ENCODE results near the gene BRIX1. TPM values are rescaled to one million over a fixed set of nuclear protein-coding genes. Genes with fewer than 3 reads are reported as not detected.

The BRIX1 gene
- total RNA-seq, 4 donors from 2014 or later = 13.4 to 23.7 (median 20.3) TPM

GRCh38 chr5:34899066-34899465, 16.4 kb upstream of the BRIX1 start:
- no peak for TF ChIP-seq CTCF (IDR thresholded peaks at IDR 0.05)
- no peak for TF ChIP-seq POLR2A (IDR thresholded peaks at IDR 0.05)
- intact Hi-C loops (cut with DNase I; ENCODE audit: low total_unique reads) = loop anchor here (5.0 kb wide), 2 partner anchors 382 to 412 kb away; no protein-coding TSS in a partner anchor

GRCh38 chr5:34900652-34901051, 14.9 kb upstream of the BRIX1 start:
- TF ChIP-seq CTCF (IDR thresholded peaks at IDR 0.05) (no peak), POLR2A (IDR thresholded peaks at IDR 0.05) (no peak)
- WGBS, 2 donors = 92 to 93% methylated on average over 6 of the region's 6 CpGs
- intact Hi-C loops (cut with DNase I; ENCODE audit: low total_unique reads) = no loop called here
- DNase-seq (ENCODE audit: low spot score in 2 of 2) = no peak
- H3K4me3 ChIP-seq (ENCODE audit: low read depth, poor library complexity, severe bottlenecking) = no peak overlapping the region

More at GRCh38 chr5:34899066-34899465, 16.4 kb upstream of the BRIX1 start:
- 78 to 92% methylated on average over 2 of the region's 2 CpGs for WGBS, 2 donors
- DNase-seq (ENCODE audit: low spot score in 2 of 2) = no peak
- H3K4me3 ChIP-seq (ENCODE audit: low read depth, poor library complexity, severe bottlenecking) = no peak overlapping the region

GRCh38 chr5:34903260-34903659, 12.3 kb upstream of the BRIX1 start:
- 48 to 81% methylated on average over 1 of the region's 1 CpG for WGBS, 2 donors
- DNase-seq (ENCODE audit: low spot score in 2 of 2) = no peak
- TF ChIP-seq POLR2A (IDR thresholded peaks at IDR 0.05) = no peak
- no peak for TF ChIP-seq CTCF (IDR thresholded peaks at IDR 0.05)
- H3K4me3 ChIP-seq (ENCODE audit: low read depth, poor library complexity, severe bottlenecking) = no peak overlapping the region
- intact Hi-C loops (cut with DNase I; ENCODE audit: low total_unique reads) = no loop called here

- no peak for TF ChIP-seq POLR2A (IDR thresholded peaks at IDR 0.05)
- no peak for DNase-seq (ENCODE audit: low spot score in 2 of 2)
- H3K4me3 ChIP-seq (ENCODE audit: low read depth, poor library complexity, severe bottlenecking) = no peak overlapping the region
- 89 to 91% methylated on average over 2 of the region's 2 CpGs for WGBS, 2 donors
- intact Hi-C loops (cut with DNase I; ENCODE audit: low total_unique reads) = no loop called here
Measured at GRCh38 chr5:34905564-34905963, 9.9 kb upstream of the BRIX1 start.

GRCh38 chr5:34913072-34913471, 2.4 kb upstream of the BRIX1 start:
- TF ChIP-seq POLR2A (IDR thresholded peaks at IDR 0.05) = no peak
- TF ChIP-seq CTCF (IDR thresholded peaks at IDR 0.05) = no peak
- intact Hi-C loops (cut with DNase I; ENCODE audit: low total_unique reads) = no loop called here
- no peak overlapping the region for H3K4me3 ChIP-seq (ENCODE audit: low read depth, poor library complexity, severe bottlenecking)
- DNase-seq (ENCODE audit: low spot score in 2 of 2) = no peak
- 65 to 71% methylated on average over 2 of the region's 2 CpGs for WGBS, 2 donors

- 2% methylated on average over 20 of the region's 20 CpGs for WGBS, 2 donors
- no peak for TF ChIP-seq POLR2A (IDR thresholded peaks at IDR 0.05)
- TF ChIP-seq CTCF (IDR thresholded peaks at IDR 0.05) = no peak
- H3K4me3 ChIP-seq (ENCODE audit: low read depth, poor library complexity, severe bottlenecking) = peak overlapping the region; percentile 98
- DNase-seq (ENCODE audit: low spot score in 2 of 2) = peak; percentile 26 to 88
- intact Hi-C loops (cut with DNase I; ENCODE audit: low total_unique reads) = no loop called here
Measured at GRCh38 chr5:34914671-34915138, 806 bp upstream of the BRIX1 start.

Data from lower leg skin (tissue), 4 donors.